GM12891 (cell line): ENCODE measurements around the gene PEX11A.

Source experiments
- DNase-seq: peaks from one replicate; pipeline ENCODE4 v3.0.0; 2011; ENCODE audit warnings: low spot score; ENCODE audit not compliant: insufficient read length
- FAIRE-seq: peaks from 2 replicates; lab custom pipeline; 2011; peaks lifted over from hg19 to GRCh38; lab: Jason Lieb, UNC
- PAX5 ChIP-seq: IDR thresholded peaks from 2 replicates; pipeline ENCODE4 v1.6.1; 2011; ENCODE audit warnings: low read length, moderate library complexity, mild to moderate bottlenecking; ENCODE audit not compliant: insufficient read depth, severe bottlenecking
- POLR2A ChIP-seq: IDR thresholded peaks from 2 replicates; pipeline ENCODE4 v1.6.1; 2011; ENCODE audit warnings: low read depth, low read length, control low read depth
- POLR2AphosphoS5 ChIP-seq: IDR thresholded peaks from 2 replicates; pipeline ENCODE4 v1.6.1; 2011; ENCODE audit warnings: low read depth, low read length, control low read depth
- POU2F2 ChIP-seq: IDR thresholded peaks from 2 replicates; pipeline ENCODE4 v1.6.1; 2011; ENCODE audit warnings: low read depth, mild to moderate bottlenecking, control low read depth, low read length, moderate library complexity
- SPI1 ChIP-seq: IDR thresholded peaks from 2 replicates; pipeline ENCODE4 v1.6.1; 2011; ENCODE audit warnings: low read depth, low read length, control low read depth
- TAF1 ChIP-seq: IDR thresholded peaks from 2 replicates; pipeline ENCODE4 v1.6.1; 2011; ENCODE audit warnings: low read depth, low read length, control low read depth

Gene PEX11A

DNA sequence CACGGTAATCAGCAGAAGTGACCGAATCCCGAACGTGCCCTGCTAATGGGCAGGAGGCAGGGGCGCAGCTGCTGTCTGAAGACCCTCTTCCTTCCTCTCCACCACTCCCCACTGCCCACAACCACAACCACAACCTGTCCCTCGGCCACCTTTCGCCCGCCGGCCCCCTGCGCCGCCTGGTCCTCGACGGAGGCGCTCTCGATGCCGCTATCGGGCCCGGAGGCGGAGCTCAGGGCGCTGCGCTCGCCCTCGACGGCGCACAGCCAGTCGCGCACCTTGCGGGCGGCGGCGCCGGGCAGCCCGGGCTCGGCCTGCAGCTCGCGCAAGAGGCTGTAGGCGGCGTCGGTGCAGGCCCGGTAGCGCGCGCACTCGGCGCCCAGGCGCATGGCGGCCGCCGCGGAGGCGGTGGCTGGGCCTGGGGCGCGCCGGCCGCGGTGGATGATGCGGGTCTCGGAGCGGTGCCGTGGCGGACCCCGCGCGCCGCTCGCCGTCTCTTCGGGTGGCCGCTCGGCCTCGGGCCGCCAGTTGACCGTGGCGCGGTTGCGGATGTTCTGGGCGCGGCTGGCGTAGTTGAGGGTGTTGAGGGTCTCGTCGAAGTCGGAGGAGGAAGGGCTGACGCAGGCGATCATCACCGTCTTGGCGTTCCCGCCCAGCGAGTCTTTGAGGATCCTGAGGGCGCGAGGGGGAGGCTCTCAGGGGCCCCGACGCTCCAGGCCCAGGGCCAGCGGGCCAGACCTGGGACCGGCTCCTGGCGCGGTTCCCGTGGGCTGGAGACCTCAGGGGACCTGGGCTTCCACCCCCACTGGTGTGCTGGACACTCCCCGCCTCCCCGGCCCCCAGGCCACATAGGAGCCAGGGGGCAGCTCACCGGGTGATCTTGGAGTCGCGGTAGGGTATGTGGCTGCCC, 42.2 kb downstream of the PEX11A start:
- DNase-seq, result no peak
- FAIRE-seq, result no peak
- no peak for TF ChIP-seq TAF1
- no peak for TF ChIP-seq SPI1
- no peak for TF ChIP-seq PAX5
- no peak for TF ChIP-seq POLR2AphosphoS5
- no peak for TF ChIP-seq POLR2A
- TF ChIP-seq POU2F2, result no peak

DNA sequence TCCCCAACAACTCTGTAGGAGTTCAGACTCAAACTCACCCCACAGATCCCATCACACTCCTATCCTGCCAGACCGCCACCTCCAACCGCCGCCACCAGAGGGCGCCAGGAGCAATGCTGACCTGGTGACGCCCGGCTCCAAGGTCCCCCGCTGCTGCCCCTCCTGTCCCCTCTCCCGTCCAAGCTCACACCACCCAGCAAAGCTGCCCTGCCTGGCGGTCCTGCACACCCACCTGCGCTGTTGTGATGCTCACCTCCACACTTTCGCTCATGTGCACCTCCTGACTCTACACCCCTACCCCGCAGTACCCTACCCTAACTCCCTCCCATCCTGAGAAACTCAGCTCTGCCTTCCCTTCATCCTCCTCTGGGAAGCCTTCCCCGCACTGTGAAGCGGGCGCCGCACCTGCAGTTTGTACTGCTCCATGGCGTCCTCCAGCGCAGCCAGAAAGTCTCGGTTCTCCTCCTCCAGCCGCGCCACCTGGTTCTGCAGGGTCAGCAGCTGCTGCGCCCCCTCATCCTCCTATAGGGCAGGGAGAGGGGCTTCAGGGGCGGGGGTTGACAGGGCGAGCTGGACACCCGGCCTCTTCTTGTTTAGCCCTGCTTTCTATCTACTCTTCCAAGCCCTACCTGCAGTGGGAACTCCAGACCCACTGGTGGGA, 43.2 kb downstream of the PEX11A start:
- FAIRE-seq (peak; percentile 89), DNase-seq (peak; percentile 89)
- TF ChIP-seq POU2F2 (no peak), PAX5 (no peak), POLR2AphosphoS5 (no peak), POLR2A (no peak)

DNA sequence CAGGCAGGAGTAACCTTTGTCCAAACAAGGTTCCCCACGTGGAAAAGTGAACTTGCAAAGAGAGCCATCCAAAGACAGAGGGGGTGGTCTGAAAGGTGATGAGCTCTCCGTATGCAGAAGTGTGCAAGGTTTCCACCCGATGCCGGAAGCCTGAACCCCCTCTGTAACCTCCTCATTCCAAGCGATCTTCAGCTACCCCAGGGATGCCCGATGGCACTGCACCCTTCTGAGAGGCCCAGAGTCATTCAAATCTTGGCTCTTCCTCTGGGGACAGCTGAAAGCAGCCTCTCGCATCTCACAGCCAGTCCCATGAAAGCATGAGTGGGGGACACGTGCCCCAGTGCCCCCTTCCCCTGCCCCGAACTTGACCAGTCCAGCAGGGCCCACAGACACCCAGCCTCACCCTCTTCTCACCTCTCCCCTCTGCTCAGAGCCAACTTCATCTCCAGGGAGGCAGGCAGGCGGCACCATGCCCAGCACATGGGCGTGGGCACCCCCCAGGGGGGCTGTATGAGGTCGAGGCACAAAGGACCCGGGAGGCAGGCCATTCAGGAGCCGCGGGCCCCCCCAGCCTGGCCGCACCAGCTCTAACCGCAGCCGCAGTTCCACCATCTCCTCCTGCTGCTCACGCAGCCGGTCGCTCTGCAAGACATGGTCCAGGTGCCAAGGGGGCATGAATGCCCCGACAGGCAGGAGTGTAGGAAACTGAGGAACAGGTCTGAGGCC, 44.0 kb downstream of the PEX11A start:
- FAIRE-seq (no peak), DNase-seq (no peak)
- TF ChIP-seq POLR2A (no peak), SPI1 (no peak), TAF1 (no peak), PAX5 (no peak)

DNA sequence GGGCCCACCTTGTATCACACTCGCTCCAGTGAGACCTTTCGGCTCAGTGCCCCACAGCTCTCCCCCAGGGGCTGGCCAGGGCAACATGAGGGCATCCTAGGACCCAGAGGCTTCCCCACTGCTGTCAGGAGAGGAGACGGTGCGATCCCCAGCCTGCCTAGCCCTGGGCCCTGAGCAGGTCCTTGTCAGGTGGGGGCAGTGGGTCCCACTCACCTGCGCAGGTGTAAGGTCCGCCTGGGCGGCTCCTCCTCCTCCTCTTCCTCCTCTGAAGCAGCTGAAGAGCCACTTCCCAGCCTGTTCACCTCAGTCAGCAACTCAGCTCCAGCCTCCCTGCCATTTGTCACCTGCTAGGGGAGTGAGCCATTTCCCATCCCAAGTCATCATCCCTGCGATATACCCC, 44.9 kb downstream of the PEX11A start:
- DNase-seq (no peak), FAIRE-seq (no peak)
- no peak for TF ChIP-seq POLR2AphosphoS5
- no peak for TF ChIP-seq TAF1
- no peak for TF ChIP-seq PAX5
- no peak for TF ChIP-seq SPI1
- no peak for TF ChIP-seq POLR2A

DNA sequence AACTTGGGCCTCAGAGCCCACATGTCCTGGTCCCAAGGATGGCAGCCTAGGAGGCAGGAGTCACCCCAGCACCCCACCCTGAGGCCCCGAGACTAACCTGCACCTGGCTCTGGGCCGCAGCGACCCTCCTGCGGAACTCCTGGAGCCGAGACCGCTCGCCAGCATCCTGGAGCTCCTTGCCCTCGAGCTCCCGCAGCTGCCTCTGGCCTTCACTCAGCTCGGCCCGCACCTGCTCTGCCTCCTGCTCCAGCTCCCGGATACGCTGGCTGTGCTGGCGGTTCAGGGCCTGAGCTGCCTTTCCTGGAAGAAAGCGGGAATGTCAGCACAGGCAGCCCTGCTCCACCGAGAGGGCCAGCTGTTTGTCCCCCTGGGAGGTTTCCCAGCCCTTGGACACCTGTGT, 48.4 kb downstream of the PEX11A start:
- FAIRE-seq, result no peak
- no peak for TF ChIP-seq POLR2AphosphoS5
- no peak for TF ChIP-seq TAF1
- no peak for TF ChIP-seq POLR2A
- no peak for TF ChIP-seq POU2F2
- no peak for TF ChIP-seq PAX5
- no peak for TF ChIP-seq SPI1
- DNase-seq, result no peak

DNA sequence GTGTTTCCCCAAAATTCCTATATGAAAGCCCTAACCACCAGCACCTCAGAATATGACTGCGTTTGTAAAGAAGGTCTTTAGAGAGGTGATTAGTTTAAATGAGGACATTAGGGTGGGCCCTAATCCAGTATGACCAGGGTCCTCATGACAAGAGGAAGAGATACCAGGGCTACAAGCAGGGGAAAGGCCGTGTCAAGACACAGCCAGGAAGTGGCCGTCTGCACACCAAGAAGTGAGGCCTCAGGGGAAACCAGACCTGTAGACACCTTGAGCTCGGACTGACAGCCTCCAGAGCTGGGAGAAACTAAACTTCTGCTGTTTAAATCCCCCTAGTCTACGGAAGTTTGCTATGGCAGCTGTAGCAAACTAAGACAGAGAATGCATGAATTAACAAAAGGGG, 49.5 kb downstream of the PEX11A start:
- DNase-seq (no peak), FAIRE-seq (no peak)
- no peak for TF ChIP-seq SPI1
- no peak for TF ChIP-seq PAX5
- no peak for TF ChIP-seq TAF1
- TF ChIP-seq POLR2AphosphoS5, result no peak
- no peak for TF ChIP-seq POLR2A
- no peak for TF ChIP-seq POU2F2

DNA sequence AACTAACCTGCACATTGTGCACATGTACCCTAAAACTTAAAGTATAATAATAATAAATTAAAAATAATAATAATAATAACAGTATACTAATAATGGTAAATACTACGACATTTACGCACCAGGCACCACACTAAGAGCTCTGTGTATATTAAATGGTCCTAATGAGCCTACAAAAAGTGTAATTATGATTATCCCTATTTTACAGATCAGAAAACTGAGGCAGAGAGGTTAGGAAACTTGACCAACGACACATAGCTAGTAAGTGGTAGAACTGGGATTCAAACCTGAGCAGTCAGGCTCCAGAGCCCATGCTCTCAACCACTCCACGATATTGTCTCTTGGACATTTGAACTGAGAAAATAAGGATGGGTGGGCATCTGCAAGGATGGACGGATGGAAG, 50.3 kb downstream of the PEX11A start:
- DNase-seq, result no peak
- TF ChIP-seq TAF1 (no peak), PAX5 (no peak), SPI1 (no peak), POU2F2 (no peak), POLR2AphosphoS5 (no peak), POLR2A (no peak)
- FAIRE-seq, result no peak

DNA sequence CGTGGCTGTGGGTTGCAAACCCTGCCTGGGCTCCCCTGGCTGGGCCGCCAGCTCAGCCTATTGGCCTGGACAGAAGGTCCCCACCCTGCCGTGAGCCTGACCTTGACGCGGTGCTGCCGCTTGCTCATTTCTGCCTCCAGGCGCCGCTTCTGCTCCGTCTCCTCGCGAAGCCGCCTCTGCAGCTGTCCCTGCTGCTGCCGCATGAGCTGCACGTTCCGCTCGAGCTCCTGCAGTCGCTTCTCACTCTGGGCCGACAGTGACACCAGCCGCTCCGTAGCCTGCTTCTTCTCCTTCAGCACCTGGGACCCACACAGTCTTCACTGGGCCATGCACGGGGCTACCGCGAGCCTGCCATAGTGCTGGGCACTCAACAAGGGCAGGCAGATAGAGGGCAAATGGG, 57.0 kb downstream of the PEX11A start:
- DNase-seq, result no peak
- TF ChIP-seq PAX5 (no peak), TAF1 (no peak), SPI1 (no peak), POLR2AphosphoS5 (no peak), POU2F2 (no peak), POLR2A (no peak)
- no peak for FAIRE-seq

DNA sequence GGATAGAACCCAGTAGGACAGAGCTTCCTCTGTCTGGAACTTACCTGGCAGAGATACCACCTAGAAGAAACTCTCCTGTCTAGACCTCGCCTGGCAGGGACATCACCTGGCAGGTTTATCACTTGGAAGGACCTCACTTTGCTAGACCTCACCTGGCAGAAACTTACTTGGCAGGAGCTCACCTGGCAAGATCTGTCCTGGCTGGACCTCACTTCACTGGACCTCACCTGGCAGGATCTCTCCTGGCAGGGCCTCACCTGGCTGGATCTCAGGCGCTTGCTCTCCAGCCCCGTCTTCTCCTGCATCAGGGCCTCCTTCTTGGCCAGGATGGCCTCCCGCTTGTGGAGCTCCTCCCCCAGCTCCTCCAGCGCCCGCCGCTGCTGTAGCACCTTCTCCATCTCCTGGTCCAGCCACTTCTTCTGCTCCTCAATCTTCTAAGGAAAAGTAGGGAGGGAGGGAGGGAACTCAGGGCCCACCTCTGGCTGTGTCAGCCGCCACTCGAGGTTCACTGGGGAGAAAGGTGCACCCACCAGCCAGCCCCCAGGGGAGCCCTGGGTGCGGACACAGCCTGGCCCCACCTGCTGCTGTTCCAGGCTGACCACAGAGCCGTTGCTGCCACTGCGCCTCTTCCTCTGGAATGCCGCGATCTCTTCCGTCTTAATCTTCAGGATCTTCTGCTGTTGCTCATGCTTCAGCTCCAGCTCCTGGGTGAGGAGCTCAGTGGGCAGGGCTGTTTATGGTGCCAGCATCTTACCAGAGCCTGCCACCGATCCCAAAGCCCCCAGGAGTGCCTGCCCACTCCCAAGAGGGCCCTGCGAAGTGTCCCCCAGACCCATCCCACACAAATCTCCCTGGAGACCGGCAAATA, 57.8 kb downstream of the PEX11A start:
- FAIRE-seq, result no peak
- TF ChIP-seq POLR2AphosphoS5 (no peak), SPI1 (no peak), POU2F2 (no peak), PAX5 (no peak), TAF1 (no peak), POLR2A (no peak)
- DNase-seq, result peak; percentile 9
